ENCODE results near the gene MAP7. TPM values are rescaled to one million over a fixed set of nuclear protein-coding genes. Genes with fewer than 3 reads are reported as not detected.
"Not testable (repeated sequence)": the region's sequence is repeated elsewhere in the genome, so short reads cannot be mapped to it uniquely, and the experiment has no call there.

The MAP7 gene
- total RNA-seq, 1 experiment from 2014 or later: 14.8 TPM

DNA sequence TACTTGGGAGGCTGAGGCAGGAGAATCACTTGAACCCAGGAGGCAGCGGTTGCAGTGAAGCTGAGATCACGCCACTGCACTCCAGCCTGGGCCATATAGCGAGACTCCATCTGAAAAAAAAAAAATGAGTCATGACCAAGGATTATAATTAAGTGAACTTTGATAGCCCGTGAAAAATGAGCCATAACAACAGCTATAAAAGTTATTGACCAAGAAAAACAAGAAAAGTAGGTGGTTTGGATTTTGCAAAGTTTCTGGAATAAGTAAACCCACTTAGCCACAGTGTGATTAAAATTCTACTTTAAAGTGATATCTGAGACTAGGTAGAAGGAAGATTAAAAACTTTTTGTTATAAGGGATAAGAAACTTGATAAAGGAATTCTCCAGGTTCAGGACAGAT, 234.6 kb downstream of the MAP7 start:
- no peak for DNase-seq (ENCODE audit: low read depth)
- in situ Hi-C loops (cut with HindIII; ENCODE audit: low pct_unique_long_range_greater_than_20kb, low sequenced_read_pairs): no loop called here

- no peak for DNase-seq (ENCODE audit: low read depth)
- in situ Hi-C loops (cut with HindIII; ENCODE audit: low pct_unique_long_range_greater_than_20kb, low sequenced_read_pairs): no loop called here
Measured at GRCh38 chr6:136312975-136313374, 237.2 kb downstream of the MAP7 start.

DNA sequence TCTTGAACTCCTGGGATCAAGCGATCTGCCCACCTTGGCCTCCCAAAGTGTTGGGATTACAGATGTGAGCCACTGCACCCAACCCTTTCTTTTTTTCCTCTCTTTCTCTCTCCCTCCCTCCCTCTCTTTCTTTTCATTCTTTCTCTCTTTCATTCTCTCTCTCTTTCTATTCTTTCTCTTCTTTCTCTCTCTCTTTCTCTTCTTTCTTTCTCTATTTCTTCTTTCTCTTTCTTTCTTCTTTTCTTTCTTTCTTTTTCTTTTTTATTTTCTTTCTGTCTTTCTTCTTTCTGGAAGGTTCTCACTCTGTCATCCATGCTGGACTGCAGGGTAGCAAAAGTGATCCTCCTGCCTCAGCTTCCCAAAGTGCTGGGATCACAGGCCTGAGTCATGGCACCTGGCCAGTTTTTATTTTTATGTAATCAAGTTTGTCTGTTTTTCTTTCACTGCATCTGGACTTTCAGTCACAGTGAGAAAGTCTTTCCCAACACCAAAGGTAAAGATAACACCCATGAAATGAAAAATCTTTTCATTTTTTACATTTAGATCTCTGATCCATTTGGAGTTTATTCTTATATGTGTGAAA, 240.4 kb downstream of the MAP7 start:
- in situ Hi-C loops (cut with HindIII; ENCODE audit: low pct_unique_long_range_greater_than_20kb, low sequenced_read_pairs): no loop called here
- no peak for DNase-seq (ENCODE audit: low read depth)

- in situ Hi-C loops (cut with HindIII; ENCODE audit: low pct_unique_long_range_greater_than_20kb, low sequenced_read_pairs): no loop called here
- no peak for DNase-seq (ENCODE audit: low read depth)
Measured at GRCh38 chr6:136309171-136309570, 241.1 kb downstream of the MAP7 start.

DNA sequence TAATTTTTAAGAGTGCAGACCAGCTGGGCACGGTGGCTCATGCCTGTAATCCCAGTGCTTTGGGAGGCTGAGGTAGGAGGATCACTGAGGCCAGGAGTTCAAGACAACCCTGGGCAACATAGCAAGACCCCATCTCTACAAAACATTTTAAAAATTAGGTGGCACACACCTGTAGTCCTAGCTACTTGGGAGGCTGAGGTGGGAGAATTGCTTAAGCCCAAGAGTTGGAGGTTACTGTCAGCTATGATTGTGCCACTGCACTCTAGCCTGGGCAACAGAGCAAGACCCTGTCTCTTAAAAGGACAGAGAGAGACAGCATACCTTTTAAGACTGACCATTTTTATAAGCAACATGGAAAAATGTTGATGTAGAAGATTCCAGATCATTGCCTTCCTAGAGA, 241.8 kb downstream of the MAP7 start:
- in situ Hi-C loops (cut with HindIII; ENCODE audit: low pct_unique_long_range_greater_than_20kb, low sequenced_read_pairs); DNase-seq (ENCODE audit: low read depth): not testable (repeated sequence)

DNA sequence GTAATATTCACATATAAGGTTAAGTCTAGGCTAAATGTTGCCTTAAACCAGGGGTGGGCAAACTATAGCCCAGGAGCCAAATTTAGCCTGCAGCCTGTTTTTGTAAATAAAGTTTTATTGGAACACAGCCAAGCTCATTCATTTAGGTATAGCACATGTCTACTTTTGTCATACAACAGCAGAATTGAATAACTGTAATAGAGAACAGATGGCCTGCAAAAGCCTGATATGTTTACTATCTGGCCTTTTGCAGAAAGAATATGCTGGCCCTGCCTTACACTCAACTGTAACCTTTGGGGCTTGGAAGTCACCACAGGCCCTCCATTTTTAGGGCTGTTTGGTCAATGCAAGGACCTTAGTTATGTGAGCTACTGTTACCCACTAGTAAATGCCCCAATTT, 242.9 kb downstream of the MAP7 start:
- in situ Hi-C loops (cut with HindIII; ENCODE audit: low pct_unique_long_range_greater_than_20kb, low sequenced_read_pairs): no loop called here
- DNase-seq (ENCODE audit: low read depth): no peak

DNA sequence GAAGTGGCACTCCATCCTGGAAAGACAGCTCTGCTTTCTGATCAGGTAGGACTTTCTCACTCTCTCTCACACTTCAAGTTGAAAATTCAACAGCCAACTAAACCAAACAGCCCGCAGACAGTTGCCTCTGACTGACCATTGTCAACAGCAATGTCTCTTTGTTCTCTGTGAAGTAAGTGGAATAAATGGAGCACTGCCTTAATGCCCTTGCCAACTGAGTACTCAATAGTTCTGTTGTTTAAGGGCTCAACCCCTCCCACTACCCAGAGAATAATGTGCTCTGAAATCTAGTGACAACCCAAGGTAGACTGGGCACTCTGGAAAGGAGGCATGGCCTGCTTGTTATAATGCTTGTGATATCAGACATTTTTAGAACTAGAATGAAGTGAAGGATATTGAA, 243.8 kb downstream of the MAP7 start:
- in situ Hi-C loops (cut with HindIII; ENCODE audit: low pct_unique_long_range_greater_than_20kb, low sequenced_read_pairs): no loop called here
- no peak for DNase-seq (ENCODE audit: low read depth)

GRCh38 chr6:136304410-136304809, 245.8 kb downstream of the MAP7 start:
- in situ Hi-C loops (cut with HindIII; ENCODE audit: low pct_unique_long_range_greater_than_20kb, low sequenced_read_pairs): no loop called here

GRCh38 chr6:136303516-136303915, 246.7 kb downstream of the MAP7 start:
- in situ Hi-C loops (cut with HindIII; ENCODE audit: low pct_unique_long_range_greater_than_20kb, low sequenced_read_pairs): no loop called here
- no peak for DNase-seq (ENCODE audit: low read depth)

More at GRCh38 chr6:136304410-136304809, 245.8 kb downstream of the MAP7 start:
- DNase-seq (ENCODE audit: low read depth): no peak

GRCh38 chr6:136294621-136295020, 255.6 kb downstream of the MAP7 start:
- DNase-seq (ENCODE audit: low read depth): no peak
- in situ Hi-C loops (cut with HindIII; ENCODE audit: low pct_unique_long_range_greater_than_20kb, low sequenced_read_pairs): no loop called here

Other genes starting within 250 kb of the MAP7 start
- gene MAP3K5, start 242.1 kb upstream of the MAP7 start, total RNA-seq (2014; rRNA removed; shearing (Covaris generic); ENCODE audit: low replicate concordance): 7.0 and 7.2 TPM in 2 replicates

All from Caki2 (cell line).